ENCODE data around the gene OBSCN.
"Not testable (repeated sequence)": the region's sequence is repeated elsewhere in the genome, so short reads cannot be mapped to it uniquely, and the experiment has no call there.

The OBSCN gene

GRCh38 chr1:228213917-228214808 lies 6.3 kb downstream of the OBSCN start:
- no peak for DNase-seq

- no peak for DNase-seq
Observed at GRCh38 chr1:228214921-228215662, 7.2 kb downstream of the OBSCN start.

GRCh38 chr1:228215663-228216116 lies 7.8 kb downstream of the OBSCN start:
- DNase-seq = no peak

- no peak for DNase-seq
Observed at GRCh38 chr1:228216371-228217320, 8.8 kb downstream of the OBSCN start.

- no peak for DNase-seq
Observed at GRCh38 chr1:228217551-228218344, 9.9 kb downstream of the OBSCN start.

GRCh38 chr1:228218513-228219244 lies 10.8 kb downstream of the OBSCN start:
- DNase-seq = no peak

GRCh38 chr1:228219245-228219961 lies 11.6 kb downstream of the OBSCN start:
- DNase-seq = no peak

- no peak for DNase-seq
Observed at GRCh38 chr1:228219962-228220780, 12.3 kb downstream of the OBSCN start.

GRCh38 chr1:228221097-228221496 lies 13.3 kb downstream of the OBSCN start:
- not testable (repeated sequence) for DNase-seq

GRCh38 chr1:228222548-228222947 lies 14.7 kb downstream of the OBSCN start:
- DNase-seq = no peak

GRCh38 chr1:228224198-228225164 lies 16.6 kb downstream of the OBSCN start:
- no peak for DNase-seq

GRCh38 chr1:228225165-228225710 lies 17.4 kb downstream of the OBSCN start:
- DNase-seq = no peak

- no peak for DNase-seq
Observed at GRCh38 chr1:228225740-228226139, 17.9 kb downstream of the OBSCN start.

- no peak for DNase-seq
Observed at GRCh38 chr1:228226141-228226874, 18.5 kb downstream of the OBSCN start.

- DNase-seq = no peak
Observed at GRCh38 chr1:228226956-228227791, 19.3 kb downstream of the OBSCN start.

GRCh38 chr1:228228147-228228546 lies 20.3 kb downstream of the OBSCN start:
- not testable (repeated sequence) for DNase-seq
